ENCODE results near the gene ZDHHC14. TPM values are rescaled to one million over a fixed set of nuclear protein-coding genes. Genes with fewer than 3 reads are reported as not detected.

The ZDHHC14 gene
- total RNA-seq, 1 experiment from 2014 or later, result 3.2 TPM

GRCh38 chr6:157724960-157725741, 344.2 kb downstream of the ZDHHC14 start:
- Histone ChIP-seq H3K36me3 (ENCODE audit: insufficient read depth, low read length, poor library complexity, severe bottlenecking) (no peaks in the 10 kb centered on the region), H3K4me3 (ENCODE audit: low read depth, low read length, poor library complexity, severe bottlenecking) (no peak overlapping the region), H3K4me1 (ENCODE audit: insufficient read depth, low read length, poor library complexity, severe bottlenecking) (no peaks in the 10 kb centered on the region), H3K27ac (ENCODE audit: low read depth, low read length, poor library complexity, severe bottlenecking) (no peak overlapping the region), H3K27me3 (replicated peaks; ENCODE audit: insufficient read depth, low read depth, low read length, poor library complexity) (no peaks in the 10 kb centered on the region), H3K9me3 (ENCODE audit: low read depth, low read length, poor library complexity, severe bottlenecking) (no peaks in the 10 kb centered on the region)
- ChIA-PET CTCF (no interaction called here), POLR2A (ENCODE audit: low non-redundant PET) (no interaction called here)
- DNase-seq (ENCODE audit: low spot score), result no peak
- intact Hi-C loops (cut with micrococcal nuclease; ENCODE audit: unreplicated experiment), result no loop called here
- no TSS peak for BruUV-seq (replicated peaks)
- no peak for TF ChIP-seq EZH2 (IDR thresholded peaks at IDR 0.05; ENCODE audit: borderline replicate concordance, low read depth, low read length, poor library complexity, severe bottlenecking)
- TF ChIP-seq CTCF (conservative IDR thresholded peaks at IDR 0.05; ENCODE audit: low read depth, low read length), result no peak

- no TSS peak for BruUV-seq (replicated peaks)
- ChIA-PET POLR2A (ENCODE audit: low non-redundant PET) (no interaction called here), CTCF (no interaction called here)
- H3K4me1 ChIP-seq (ENCODE audit: insufficient read depth, low read length, poor library complexity, severe bottlenecking), result no peaks in the 10 kb centered on the region
- intact Hi-C loops (cut with micrococcal nuclease; ENCODE audit: unreplicated experiment), result no loop called here
- H3K36me3 ChIP-seq (ENCODE audit: insufficient read depth, low read length, poor library complexity, severe bottlenecking), result no peaks in the 10 kb centered on the region
- no peak for DNase-seq (ENCODE audit: low spot score)
- TF ChIP-seq EZH2 (IDR thresholded peaks at IDR 0.05; ENCODE audit: borderline replicate concordance, low read depth, low read length, poor library complexity, severe bottlenecking), result no peak
- TF ChIP-seq CTCF (conservative IDR thresholded peaks at IDR 0.05; ENCODE audit: low read depth, low read length), result no peak
- no peak overlapping the region for H3K27ac ChIP-seq (ENCODE audit: low read depth, low read length, poor library complexity, severe bottlenecking)
- no peak overlapping the region for H3K4me3 ChIP-seq (ENCODE audit: low read depth, low read length, poor library complexity, severe bottlenecking)
- no peaks in the 10 kb centered on the region for H3K9me3 ChIP-seq (ENCODE audit: low read depth, low read length, poor library complexity, severe bottlenecking)
- H3K27me3 ChIP-seq (replicated peaks; ENCODE audit: insufficient read depth, low read depth, low read length, poor library complexity), result no peaks in the 10 kb centered on the region
Measured at GRCh38 chr6:157725836-157726235, 344.8 kb downstream of the ZDHHC14 start.

GRCh38 chr6:157726892-157727628, 346.1 kb downstream of the ZDHHC14 start:
- H3K27ac ChIP-seq (ENCODE audit: low read depth, low read length, poor library complexity, severe bottlenecking), result no peak overlapping the region
- no peaks in the 10 kb centered on the region for H3K4me1 ChIP-seq (ENCODE audit: insufficient read depth, low read length, poor library complexity, severe bottlenecking)
- intact Hi-C loops (cut with micrococcal nuclease; ENCODE audit: unreplicated experiment), result no loop called here
- CTCF ChIA-PET, result no interaction called here
- H3K36me3 ChIP-seq (ENCODE audit: insufficient read depth, low read length, poor library complexity, severe bottlenecking), result no peaks in the 10 kb centered on the region
- BruUV-seq (replicated peaks), result no TSS peak
- POLR2A ChIA-PET (ENCODE audit: low non-redundant PET), result no interaction called here
- H3K4me3 ChIP-seq (ENCODE audit: low read depth, low read length, poor library complexity, severe bottlenecking), result no peak overlapping the region
- TF ChIP-seq EZH2 (IDR thresholded peaks at IDR 0.05; ENCODE audit: borderline replicate concordance, low read depth, low read length, poor library complexity, severe bottlenecking) (no peak), CTCF (conservative IDR thresholded peaks at IDR 0.05; ENCODE audit: low read depth, low read length) (no peak)
- no peaks in the 10 kb centered on the region for H3K9me3 ChIP-seq (ENCODE audit: low read depth, low read length, poor library complexity, severe bottlenecking)
- no peak for DNase-seq (ENCODE audit: low spot score)
- H3K27me3 ChIP-seq (replicated peaks; ENCODE audit: insufficient read depth, low read depth, low read length, poor library complexity), result no peaks in the 10 kb centered on the region

Small RNA genes within 50 kb of the gene (microRNA-seq; reads per million reads assigned to microRNA genes)
- not detected for gene MIR3692

Other genes starting within 250 kb of the ZDHHC14 start
- gene TMEM242, start 57.7 kb upstream of the ZDHHC14 start, total RNA-seq (2021), result 13.2 and 13.5 TPM in 2 replicates

Data from A673 (cell line).